H9 (cell line): ENCODE results near the gene SREBF2. TPM values are rescaled to one million over a fixed set of nuclear protein-coding genes. Genes with fewer than 3 reads are reported as not detected.

Experiments
- DNase-seq: peaks from one replicate; pipeline ENCODE4 v3.0.0-alpha.2; 2017
- H2AFZ ChIP-seq: one replicate; pipeline ENCODE4 v1.6.1; 2013; ENCODE audit warnings: mild to moderate bottlenecking, low read length, control low read depth, moderate library complexity
- H2AK5ac ChIP-seq: 2 replicates; pipeline ENCODE4 v1.6.1; 2013; ENCODE audit warnings: low read length, control low read depth, mixed read lengths; ENCODE audit not compliant: insufficient read length
- H2BK120ac ChIP-seq: one replicate; pipeline ENCODE4 v1.6.1; 2013; ENCODE audit warnings: low read depth, mild to moderate bottlenecking, low read length, control low read depth, inconsistent platforms; ENCODE audit not compliant: poor library complexity, severe bottlenecking
- H2BK12ac ChIP-seq: 2 replicates; pipeline ENCODE4 v1.6.1; 2013; ENCODE audit warnings: low read length, control low read depth, mixed read lengths, low read depth; ENCODE audit not compliant: insufficient read length
- H2BK15ac ChIP-seq: 2 replicates; pipeline ENCODE4 v1.6.1; 2013; ENCODE audit warnings: low read depth, low read length, control low read depth
- H2BK20ac ChIP-seq: one replicate; pipeline ENCODE4 v1.6.1; 2013; ENCODE audit warnings: low read depth, mild to moderate bottlenecking, low read length, control low read depth, inconsistent platforms; ENCODE audit not compliant: poor library complexity, severe bottlenecking
- H2BK5ac ChIP-seq: 2 replicates; pipeline ENCODE4 v1.6.1; 2013; ENCODE audit warnings: low read length, control low read depth, mixed read lengths; ENCODE audit not compliant: insufficient read length
- H3K14ac ChIP-seq: 2 replicates; pipeline ENCODE4 v1.6.1; 2013; ENCODE audit warnings: low read length, control low read depth; ENCODE audit not compliant: insufficient read depth
- H3K18ac ChIP-seq: 2 replicates; pipeline ENCODE4 v1.6.1; 2013; ENCODE audit warnings: low read depth, mild to moderate bottlenecking, mixed read lengths, low read length, control low read depth; ENCODE audit not compliant: insufficient read length
- H3K23ac ChIP-seq: 2 replicates; pipeline ENCODE4 v1.6.1; 2013; ENCODE audit warnings: low read length, control low read depth, mixed read lengths, low read depth; ENCODE audit not compliant: insufficient read length
- H3K23me2 ChIP-seq: 2 replicates; pipeline ENCODE4 v1.6.1; 2013; ENCODE audit warnings: low read depth, mild to moderate bottlenecking, mixed read lengths, low read length, control low read depth; ENCODE audit not compliant: insufficient read length, poor library complexity, severe bottlenecking
- H3K27ac ChIP-seq: 2 replicates; pipeline ENCODE4 v1.5.1; 2013; ENCODE audit warnings: low read length, control low read depth, mixed read lengths, low read depth; ENCODE audit not compliant: insufficient read length
- H3K27me3 ChIP-seq: 2 replicates; pipeline ENCODE4 v1.6.1; 2013; ENCODE audit warnings: low read length, control low read depth, inconsistent platforms; ENCODE audit not compliant: insufficient read depth
- H3K4ac ChIP-seq: 2 replicates; pipeline ENCODE4 v1.6.1; 2013; ENCODE audit warnings: low read depth, mild to moderate bottlenecking, control low read depth, inconsistent platforms, low read length, moderate library complexity
- H3K4me1 ChIP-seq: 2 replicates; pipeline ENCODE4 v1.6.1; 2013; ENCODE audit warnings: low read length, control low read depth, inconsistent platforms; ENCODE audit not compliant: insufficient read depth
- H3K4me2 ChIP-seq: 2 replicates; pipeline ENCODE4 v1.6.1; 2013; ENCODE audit warnings: low read length, control low read depth, mixed read lengths; ENCODE audit not compliant: insufficient read length, insufficient read depth
- H3K56ac ChIP-seq: 2 replicates; pipeline ENCODE4 v1.6.1; 2013; ENCODE audit warnings: low read depth, mild to moderate bottlenecking, mixed read lengths, low read length, control low read depth; ENCODE audit not compliant: insufficient read length
- H3K79me1 ChIP-seq: 2 replicates; pipeline ENCODE4 v1.6.1; 2013; ENCODE audit warnings: low read depth, mild to moderate bottlenecking, moderate library complexity, low read length, control low read depth, inconsistent platforms; ENCODE audit not compliant: insufficient read depth, poor library complexity, severe bottlenecking
- H3K79me2 ChIP-seq: 2 replicates; pipeline ENCODE4 v1.6.1; 2013; ENCODE audit warnings: low read length, control low read depth, inconsistent platforms; ENCODE audit not compliant: insufficient read depth
- H3K9ac ChIP-seq: 2 replicates; pipeline ENCODE4 v1.6.1; 2013; ENCODE audit warnings: low read length, control low read depth, mixed read lengths; ENCODE audit not compliant: insufficient read length; ENCODE audit errors: extremely low read depth
- H3K9me3 ChIP-seq: one replicate; pipeline ENCODE4 v1.6.1; 2013; ENCODE audit warnings: low read depth, low read length, inconsistent platforms; ENCODE audit not compliant: control insufficient read depth
- H3T11ph ChIP-seq: one replicate; pipeline ENCODE4 v1.6.1; 2013; ENCODE audit warnings: mild to moderate bottlenecking, low read length, control low read depth, inconsistent platforms
- H4K20me1 ChIP-seq: one replicate; pipeline ENCODE4 v1.6.1; 2013; ENCODE audit not compliant: control insufficient read depth, insufficient read length, insufficient read depth
- H4K5ac ChIP-seq: 2 replicates; pipeline ENCODE4 v1.6.1; 2013; ENCODE audit warnings: low read depth, mild to moderate bottlenecking, mixed read lengths, low read length, control low read depth; ENCODE audit not compliant: insufficient read length
- H4K8ac ChIP-seq: replicated peaks from 2 replicates; pipeline ENCODE4 v1.6.1; 2013; ENCODE audit warnings: low read length, control low read depth, mixed read lengths, low read depth; ENCODE audit not compliant: insufficient read length
- H4K91ac ChIP-seq: 2 replicates; pipeline ENCODE4 v1.6.1; 2013; ENCODE audit warnings: low read depth, mild to moderate bottlenecking, moderate library complexity, mixed read lengths, low read length, control low read depth; ENCODE audit not compliant: insufficient read length
- H3K27ac Mint-ChIP-seq, 3 experiments: 2 replicates in 2 of 3; 3 replicates in 1 of 3; pipeline ENCODE4 v1.8.0; 2020 to 2021; ENCODE audit warnings: mixed read lengths in 3 of 3, mild to moderate bottlenecking in 1 of 3, moderate library complexity in 1 of 3
- H3K27me3 Mint-ChIP-seq: 2 replicates; pipeline ENCODE4 v1.8.0; 2021; ENCODE audit warnings: low read depth, mild to moderate bottlenecking, moderate library complexity, mixed read lengths
- H3K36me3 Mint-ChIP-seq, 3 experiments: 2 replicates in 2 of 3; 3 replicates in 1 of 3; pipeline ENCODE4 v1.8.0; 2020 to 2021; ENCODE audit warnings: low read depth in 3 of 3, mixed read lengths in 3 of 3; ENCODE audit not compliant: insufficient read depth in 1 of 3
- H3K4me1 Mint-ChIP-seq, 2 experiments: 2 replicates each; pipeline ENCODE4 v1.8.0; 2020; ENCODE audit warnings: mixed read lengths in 2 of 2
- H3K4me3 Mint-ChIP-seq, 2 experiments: 2 replicates in 1 of 2; 3 replicates in 1 of 2; pipeline ENCODE4 v1.8.0; 2020 to 2021; ENCODE audit warnings: mild to moderate bottlenecking in 2 of 2, mixed read lengths in 2 of 2, moderate library complexity in 1 of 2
- H3K9me3 Mint-ChIP-seq, 2 experiments: 2 replicates in 1 of 2; 3 replicates in 1 of 2; pipeline ENCODE4 v1.8.0; 2020; ENCODE audit warnings: mild to moderate bottlenecking in 2 of 2, mixed read lengths in 2 of 2, moderate library complexity in 1 of 2
- CTCF ChIP-seq: fragments of 200-600 bp; sonication (generic); conservative IDR thresholded peaks from 3 replicates; pipeline ENCODE4 v1.8.0; 2021; ENCODE audit warnings: antibody characterized with exemption, mild to moderate bottlenecking
- WGBS: extraction: QIAGEN DNeasy Blood & Tissue Kit; methylation state at CpG from one replicate; pipeline ENCODE4 v1.1.7; 2013; ENCODE audit warnings: missing lambda C conversion rate, low lambda C conversion rate, mixed read lengths; ENCODE audit not compliant: insufficient read length; ENCODE audit errors: extremely low coverage; 5-methylcytosine and 5-hydroxymethylcytosine counted together
- total RNA-seq: library from RNA; stranded (reverse); gene quantifications from 2 replicates; pipeline ENCODE4 v1.2.1, GENCODE V29; 2021

The SREBF2 gene
- total RNA-seq, 1 experiment from 2014 or later, result 146 TPM

GRCh38 chr22:41825376-41825775 lies 7.5 kb upstream of the SREBF2 start:
- Histone ChIP-seq H4K91ac (no peak overlapping the region), H3K4me1 (peaks cover 5% of the 10 kb centered on the region; the same call in 1 of the 2 replicates), H3K79me1 (no peaks in the 10 kb centered on the region), H4K8ac (no peak overlapping the region), H3K23me2 (no peaks in the 10 kb centered on the region), H3K23ac (no peak overlapping the region), H2AFZ (no peak overlapping the region), H3K14ac (no peak overlapping the region), H3K18ac (no peak overlapping the region), H3K4ac (no peak overlapping the region), H3K79me2 (no peaks in the 10 kb centered on the region), H2BK20ac (no peak overlapping the region), H3K27ac (no peak overlapping the region), H3K56ac (no peak overlapping the region), H4K20me1 (no peaks in the 10 kb centered on the region), H2BK15ac (no peak overlapping the region), H3K9ac (no peak overlapping the region), H2AK5ac (no peak overlapping the region), H3K9me3 (no peaks in the 10 kb centered on the region), H3K27me3 (no peaks in the 10 kb centered on the region), H3T11ph (no peak overlapping the region), H2BK120ac (no peak overlapping the region), H2BK12ac (no peak overlapping the region), H3K4me2 (no peak overlapping the region), H2BK5ac (no peak overlapping the region), H4K5ac (no peak overlapping the region)
- no peak for DNase-seq
- Mint-ChIP-seq H3K36me3 (peaks cover 8 to 27% (median 22%) of the 10 kb centered on the region in 3 experiments), H3K27ac (peak overlapping the region in 1 of 3 experiments; percentile 36; a peak in 1 of 7 replicates), H3K27me3 (no peaks in the 10 kb centered on the region; the same call in 1 of the 2 replicates), H3K4me1 (peaks cover 27 to 41% of the 10 kb centered on the region in 2 experiments), H3K4me3 (no peak overlapping the region), H3K9me3 (no peaks in the 10 kb centered on the region)
- no peak for TF ChIP-seq CTCF
- WGBS, result no CpG with 5 or more reads among the region's 7 CpGs
